ENCODE results near the gene XRCC5.

- TF ChIP-seq, protein P1, sequence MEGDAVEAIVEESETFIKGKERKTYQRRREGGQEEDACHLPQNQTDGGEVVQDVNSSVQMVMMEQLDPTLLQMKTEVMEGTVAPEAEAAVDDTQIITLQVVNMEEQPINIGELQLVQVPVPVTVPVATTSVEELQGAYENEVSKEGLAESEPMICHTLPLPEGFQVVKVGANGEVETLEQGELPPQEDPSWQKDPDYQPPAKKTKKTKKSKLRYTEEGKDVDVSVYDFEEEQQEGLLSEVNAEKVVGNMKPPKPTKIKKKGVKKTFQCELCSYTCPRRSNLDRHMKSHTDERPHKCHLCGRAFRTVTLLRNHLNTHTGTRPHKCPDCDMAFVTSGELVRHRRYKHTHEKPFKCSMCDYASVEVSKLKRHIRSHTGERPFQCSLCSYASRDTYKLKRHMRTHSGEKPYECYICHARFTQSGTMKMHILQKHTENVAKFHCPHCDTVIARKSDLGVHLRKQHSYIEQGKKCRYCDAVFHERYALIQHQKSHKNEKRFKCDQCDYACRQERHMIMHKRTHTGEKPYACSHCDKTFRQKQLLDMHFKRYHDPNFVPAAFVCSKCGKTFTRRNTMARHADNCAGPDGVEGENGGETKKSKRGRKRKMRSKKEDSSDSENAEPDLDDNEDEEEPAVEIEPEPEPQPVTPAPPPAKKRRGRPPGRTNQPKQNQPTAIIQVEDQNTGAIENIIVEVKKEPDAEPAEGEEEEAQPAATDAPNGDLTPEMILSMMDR (IDR thresholded peaks at IDR 0.05), result no peak
- TF ChIP-seq EZH2 (IDR thresholded peaks at IDR 0.05; ENCODE audit: borderline replicate concordance, insufficient read depth, low read depth, low read length, poor library complexity, severe bottlenecking), result no peak
Measured at GRCh38 chr2:216206821-216207220, 97.7 kb downstream of the XRCC5 start.
